ENCODE measurements around the gene RLN3. TPM values are rescaled to one million over a fixed set of nuclear protein-coding genes. Genes with fewer than 3 reads are reported as not detected.

RLN3 gene
- total RNA-seq, 1 donor from 2014 or later: not detected

DNA sequence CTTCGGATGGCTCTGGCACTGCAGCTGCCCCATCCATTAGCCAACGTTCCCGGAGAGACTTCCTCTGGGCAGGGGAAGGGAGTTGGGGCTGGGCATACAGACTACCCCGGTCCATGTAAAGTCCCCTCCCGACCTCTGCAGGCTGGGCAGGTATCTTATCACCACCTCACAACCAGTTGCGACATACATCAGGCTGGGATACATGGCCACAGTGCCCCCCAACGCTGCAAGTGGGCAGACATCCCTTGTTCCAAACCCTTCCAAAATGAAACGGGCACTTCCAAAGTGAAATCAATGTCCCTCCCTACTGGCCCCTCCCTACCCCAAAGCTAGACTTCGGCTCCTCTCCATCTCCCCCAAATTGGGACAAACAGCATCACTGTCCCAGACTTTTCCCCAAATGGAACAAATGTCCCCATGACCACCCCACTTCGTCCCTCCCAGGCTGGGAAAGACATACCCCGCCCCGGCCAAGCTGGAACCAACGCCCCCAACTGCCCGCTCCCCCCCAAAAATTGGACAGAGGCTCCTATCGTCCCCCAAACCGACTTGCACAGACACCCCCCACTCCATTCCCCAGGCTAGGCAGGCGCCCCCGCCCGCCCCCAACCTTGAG, 28.9 kb downstream of the RLN3 start:
- no peak for DNase-seq (ENCODE audit: low read depth, low spot score)
- peaks cover 43% of the 10 kb centered on the region for H3K27me3 Mint-ChIP-seq (ENCODE audit: low read depth)
- peak overlapping the region; percentile 73 for H3K4me3 Mint-ChIP-seq
- H3K27ac Mint-ChIP-seq (ENCODE audit: unreplicated experiment): no peak overlapping the region
- TF ChIP-seq, protein P1, sequence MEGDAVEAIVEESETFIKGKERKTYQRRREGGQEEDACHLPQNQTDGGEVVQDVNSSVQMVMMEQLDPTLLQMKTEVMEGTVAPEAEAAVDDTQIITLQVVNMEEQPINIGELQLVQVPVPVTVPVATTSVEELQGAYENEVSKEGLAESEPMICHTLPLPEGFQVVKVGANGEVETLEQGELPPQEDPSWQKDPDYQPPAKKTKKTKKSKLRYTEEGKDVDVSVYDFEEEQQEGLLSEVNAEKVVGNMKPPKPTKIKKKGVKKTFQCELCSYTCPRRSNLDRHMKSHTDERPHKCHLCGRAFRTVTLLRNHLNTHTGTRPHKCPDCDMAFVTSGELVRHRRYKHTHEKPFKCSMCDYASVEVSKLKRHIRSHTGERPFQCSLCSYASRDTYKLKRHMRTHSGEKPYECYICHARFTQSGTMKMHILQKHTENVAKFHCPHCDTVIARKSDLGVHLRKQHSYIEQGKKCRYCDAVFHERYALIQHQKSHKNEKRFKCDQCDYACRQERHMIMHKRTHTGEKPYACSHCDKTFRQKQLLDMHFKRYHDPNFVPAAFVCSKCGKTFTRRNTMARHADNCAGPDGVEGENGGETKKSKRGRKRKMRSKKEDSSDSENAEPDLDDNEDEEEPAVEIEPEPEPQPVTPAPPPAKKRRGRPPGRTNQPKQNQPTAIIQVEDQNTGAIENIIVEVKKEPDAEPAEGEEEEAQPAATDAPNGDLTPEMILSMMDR (conservative IDR thresholded peaks at IDR 0.05): no peak
- H3K36me3 Mint-ChIP-seq (ENCODE audit: low read depth): no peaks in the 10 kb centered on the region
- peaks cover 6% of the 10 kb centered on the region for H3K4me1 Mint-ChIP-seq
- no peaks in the 10 kb centered on the region for H3K9me3 Mint-ChIP-seq

DNA sequence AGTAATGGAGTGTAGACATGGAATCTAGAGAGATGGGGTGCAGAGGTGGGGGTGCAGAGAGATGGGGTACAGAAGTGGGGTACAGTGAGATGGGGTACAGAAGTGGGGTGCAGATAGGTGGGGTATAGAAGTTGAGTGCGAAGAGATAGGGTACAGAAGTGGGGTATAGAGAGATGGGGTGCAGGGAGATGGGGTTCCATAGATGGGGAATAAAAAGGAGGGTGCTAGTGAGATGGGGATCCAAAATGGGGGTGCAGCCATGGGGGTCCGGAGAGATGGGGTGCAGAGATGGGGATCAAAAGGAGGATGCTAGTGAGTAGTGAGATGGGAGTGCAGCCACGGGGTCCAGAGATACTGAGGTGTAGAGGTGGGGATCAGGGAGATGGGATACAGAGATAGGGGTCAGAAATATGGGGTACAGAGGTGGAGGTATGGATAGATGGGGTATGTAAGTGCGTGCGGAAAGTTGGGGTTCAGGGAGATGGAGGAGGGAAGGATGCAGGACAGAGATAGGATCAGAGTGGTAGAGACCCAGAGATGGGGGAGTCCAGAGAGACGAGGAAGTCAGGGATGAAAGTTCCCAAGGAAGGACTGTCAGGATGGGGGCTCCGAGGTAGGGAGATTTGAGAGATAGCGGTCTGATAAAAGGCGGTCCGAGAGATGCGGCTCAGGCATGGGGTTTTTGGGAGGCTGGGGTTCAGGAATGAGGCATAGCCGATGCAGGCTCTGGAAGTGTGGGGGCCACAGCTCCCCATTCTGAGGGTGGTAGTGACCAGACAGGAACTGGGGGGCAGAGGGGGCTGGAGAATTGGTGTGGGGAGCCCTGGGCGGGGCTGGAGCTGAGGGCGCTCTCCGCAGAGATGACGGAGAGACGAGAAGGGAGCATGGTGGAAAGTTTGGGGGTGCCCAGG, 30.5 kb downstream of the RLN3 start:
- Mint-ChIP-seq H3K4me3 (no peak overlapping the region), H3K36me3 (ENCODE audit: low read depth) (no peaks in the 10 kb centered on the region), H3K27me3 (ENCODE audit: low read depth) (peaks cover 46% of the 10 kb centered on the region), H3K4me1 (peaks cover 6% of the 10 kb centered on the region), H3K9me3 (no peaks in the 10 kb centered on the region), H3K27ac (ENCODE audit: unreplicated experiment) (no peak overlapping the region)
- no peak for DNase-seq (ENCODE audit: low read depth, low spot score)
- TF ChIP-seq, protein P1 (conservative IDR thresholded peaks at IDR 0.05): no peak

DNA sequence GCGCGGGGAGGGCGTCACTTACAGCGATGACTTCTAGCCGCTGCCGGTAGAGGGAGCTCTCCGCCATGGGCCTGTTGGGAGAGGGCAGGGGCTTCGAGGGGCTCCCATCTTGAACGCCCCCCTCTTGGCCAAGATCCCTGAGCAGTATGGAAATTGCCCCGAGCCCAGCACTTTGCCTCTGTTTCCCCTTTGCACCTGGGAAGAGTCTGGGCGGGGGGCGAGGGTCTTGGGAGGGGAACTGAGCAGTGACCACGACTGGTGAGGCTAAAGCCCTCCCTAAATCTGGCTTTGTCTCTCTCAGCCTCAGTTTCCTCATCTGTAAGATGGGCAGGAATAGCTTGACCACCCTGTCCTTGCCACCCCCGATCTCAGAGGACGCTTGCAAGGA, 31.1 kb downstream of the RLN3 start:
- Mint-ChIP-seq H3K9me3 (no peaks in the 10 kb centered on the region), H3K36me3 (ENCODE audit: low read depth) (no peaks in the 10 kb centered on the region), H3K27me3 (ENCODE audit: low read depth) (peaks cover 45% of the 10 kb centered on the region), H3K4me3 (no peak overlapping the region), H3K4me1 (peaks cover 6% of the 10 kb centered on the region), H3K27ac (ENCODE audit: unreplicated experiment) (no peak overlapping the region)
- TF ChIP-seq, protein P1 (conservative IDR thresholded peaks at IDR 0.05): peak; percentile 65
- DNase-seq (ENCODE audit: low read depth, low spot score): peak; percentile 36

DNA sequence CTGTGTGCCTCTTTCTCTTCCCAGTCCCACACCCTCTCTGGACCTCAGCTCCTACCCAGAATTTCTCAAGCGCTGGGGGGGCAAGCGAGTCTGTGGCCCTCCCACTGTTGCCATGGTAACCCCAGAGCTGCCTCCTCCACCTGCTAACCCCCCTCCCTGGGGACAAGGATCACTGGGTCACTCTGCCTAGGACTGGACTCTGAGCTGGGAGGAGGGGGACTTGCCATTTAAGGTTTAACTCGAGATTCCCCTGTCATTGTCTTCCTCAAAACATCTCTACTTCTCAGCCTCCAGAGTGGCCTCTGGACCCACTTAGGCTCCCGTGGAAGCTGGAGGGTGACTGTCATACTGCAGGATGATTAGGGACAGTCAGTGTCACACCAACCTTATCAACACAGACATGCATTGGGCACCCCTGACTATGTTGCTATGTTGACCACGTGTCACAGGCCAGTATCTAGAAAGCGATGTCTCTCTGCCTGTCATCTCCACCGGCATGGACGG, 31.8 kb downstream of the RLN3 start:
- DNase-seq (ENCODE audit: low read depth, low spot score): no peak
- H3K27ac Mint-ChIP-seq (ENCODE audit: unreplicated experiment): no peak overlapping the region

DNA sequence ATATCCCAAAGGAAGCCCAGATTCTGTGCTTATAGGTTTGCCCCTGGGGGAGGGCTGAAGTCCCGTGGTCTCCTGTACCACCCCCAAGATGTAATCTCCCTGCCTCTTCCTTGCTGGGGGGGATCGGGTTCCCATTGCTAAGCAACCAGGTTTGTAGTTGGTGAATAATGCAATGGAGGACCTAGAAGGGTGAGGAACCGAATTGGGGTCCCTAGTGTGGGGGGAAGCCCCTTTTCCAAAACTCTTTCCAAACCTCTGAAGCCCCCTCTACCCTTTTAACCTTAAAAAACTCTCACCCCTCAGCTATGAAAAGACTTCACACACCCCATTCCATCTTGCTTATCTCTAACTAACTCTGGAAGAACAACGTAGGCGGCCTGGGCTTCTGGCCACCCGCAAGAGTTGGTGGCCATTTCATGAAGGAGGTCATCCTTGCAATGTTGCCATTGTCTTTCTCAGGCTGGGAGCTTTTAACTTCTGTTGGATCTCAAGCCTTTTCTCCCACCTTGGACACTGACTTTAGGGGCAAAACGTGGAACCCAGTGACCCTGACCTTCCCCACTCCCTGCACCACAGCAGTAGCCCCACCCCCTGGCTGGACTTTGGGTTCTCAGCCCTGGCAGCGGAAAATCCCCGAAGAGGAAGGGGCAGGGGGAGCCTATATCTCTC, 33.3 kb downstream of the RLN3 start:
- H3K4me3 Mint-ChIP-seq: no peak overlapping the region

More for the DNA sequence above, 31.8 kb downstream of the RLN3 start:
- Mint-ChIP-seq H3K27me3 (ENCODE audit: low read depth) (peaks cover 43% of the 10 kb centered on the region), H3K36me3 (ENCODE audit: low read depth) (no peaks in the 10 kb centered on the region), H3K9me3 (no peaks in the 10 kb centered on the region), H3K4me3 (no peak overlapping the region), H3K4me1 (peaks cover 6% of the 10 kb centered on the region)
- TF ChIP-seq, protein P1 (conservative IDR thresholded peaks at IDR 0.05): no peak

More for the DNA sequence above, 33.3 kb downstream of the RLN3 start:
- Mint-ChIP-seq H3K9me3 (no peaks in the 10 kb centered on the region), H3K27ac (ENCODE audit: unreplicated experiment) (no peak overlapping the region), H3K4me1 (peaks cover 6% of the 10 kb centered on the region), H3K36me3 (ENCODE audit: low read depth) (no peaks in the 10 kb centered on the region), H3K27me3 (ENCODE audit: low read depth) (peaks cover 43% of the 10 kb centered on the region)
- TF ChIP-seq, protein P1 (conservative IDR thresholded peaks at IDR 0.05): no peak
- DNase-seq (ENCODE audit: low read depth, low spot score): no peak

Data from neural crest cell (in vitro differentiated cells).